HG02970 (cell line): ENCODE data around the gene UMAD1.

Source experiments
- ATAC-seq: cut with Tn5 transposase; IDR thresholded peaks from one replicate; pipeline ENCODE4 v1.9.1; 2021; ENCODE audit warnings: mild to moderate bottlenecking, moderate library complexity, moderate number of reproducible peaks; ENCODE audit not compliant: unreplicated experiment, low FRiP score

Gene UMAD1

DNA sequence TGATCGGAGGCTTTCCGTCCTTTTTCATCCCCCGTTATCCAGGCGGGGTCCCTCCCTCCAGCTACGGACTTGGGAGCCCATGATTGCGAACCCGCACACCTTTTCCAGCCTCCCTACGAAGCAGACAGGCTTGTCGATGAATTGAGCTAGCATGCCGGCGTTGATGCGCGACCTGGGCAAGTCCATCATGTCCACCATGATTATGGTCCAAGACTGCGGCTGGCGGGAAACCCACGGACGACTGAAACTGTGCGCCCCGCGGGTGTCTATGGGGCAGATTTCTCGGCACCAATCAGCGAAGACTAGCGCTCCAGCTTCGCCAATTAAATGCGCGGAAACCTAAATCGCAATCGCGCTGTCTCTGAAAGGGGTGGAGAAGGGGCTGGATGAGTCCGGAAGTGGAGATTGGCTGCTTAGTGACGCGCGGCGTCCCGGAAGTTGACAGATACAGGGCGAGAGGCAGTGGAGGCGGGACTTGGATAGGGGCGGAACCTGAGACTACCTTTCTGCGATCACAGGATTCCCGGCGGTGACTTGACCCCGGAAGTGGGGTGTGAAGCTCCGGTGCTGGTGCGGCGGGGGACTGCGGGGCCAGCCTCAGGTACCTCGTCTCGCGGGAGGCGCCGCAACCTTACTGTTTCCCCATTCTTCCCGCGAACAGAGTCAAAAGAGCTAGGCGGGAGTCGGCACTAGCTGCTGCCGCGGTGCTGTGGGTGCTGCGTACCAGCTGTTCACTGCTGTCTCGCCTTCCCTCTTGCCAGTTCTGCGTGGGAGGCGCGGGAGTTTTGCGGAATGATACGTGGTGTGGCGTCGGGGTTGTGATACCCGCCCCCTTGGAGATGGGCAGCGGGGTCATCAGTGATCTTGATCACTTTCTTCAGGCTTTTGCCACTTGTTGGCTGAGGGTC lies at the start of gene UMAD1:
TSS of gene UMAD1 (plus strand) at position 532 of the 908 bp plus-strand sequence. CDS start 32,620 bp downstream, outside the sequence.
- peak; percentile 98 for ATAC-seq

DNA sequence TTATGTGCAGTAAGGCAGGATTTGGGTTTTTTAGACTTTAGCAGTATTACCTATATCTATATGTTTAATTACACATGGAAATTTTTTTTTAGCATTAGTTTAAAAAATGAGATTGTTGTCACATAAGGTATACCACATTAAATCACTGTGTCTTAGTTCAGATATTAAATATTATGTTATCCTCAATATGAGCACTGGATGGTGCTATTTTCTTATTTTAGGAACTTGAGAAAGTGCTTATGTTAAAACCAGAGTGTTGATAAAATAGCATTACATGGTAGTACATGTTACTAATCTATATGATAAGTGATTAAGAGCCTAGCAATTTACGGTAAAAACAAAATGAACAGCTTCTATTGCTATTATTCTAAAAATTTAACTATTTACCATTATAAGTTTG lies 45.1 kb upstream of the UMAD1 start:
- no peak for ATAC-seq

- no peak for ATAC-seq
Observed at GRCh38 chr7:7596176-7596575, 44.4 kb upstream of the UMAD1 start.

GRCh38 chr7:7607010-7607409 lies 33.5 kb upstream of the UMAD1 start:
- ATAC-seq = no peak

DNA sequence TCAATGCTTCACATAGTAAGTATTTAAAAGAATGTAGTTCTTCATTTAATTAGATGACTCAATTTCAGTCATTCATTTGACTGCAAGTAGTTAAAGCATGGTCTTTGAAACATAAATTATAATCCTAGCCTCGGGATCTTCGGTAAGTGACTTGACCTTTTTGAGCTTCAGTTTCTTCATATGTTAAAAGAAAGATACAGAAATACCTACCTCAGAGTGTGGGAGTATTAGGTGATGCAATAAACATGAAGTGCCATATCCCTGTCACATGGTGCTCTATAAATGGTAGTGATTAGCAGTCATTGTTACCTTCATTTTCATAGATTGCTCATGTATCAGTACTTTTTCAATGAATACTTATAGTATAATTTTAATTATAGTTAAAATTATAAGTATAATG lies 31.2 kb upstream of the UMAD1 start:
- ATAC-seq = no peak

GRCh38 chr7:7612519-7612918 lies 28.0 kb upstream of the UMAD1 start:
- no peak for ATAC-seq

- ATAC-seq = no peak
Observed at GRCh38 chr7:7613210-7613609, 27.3 kb upstream of the UMAD1 start.

GRCh38 chr7:7614018-7614741 lies 26.4 kb upstream of the UMAD1 start:
- no peak for ATAC-seq

DNA sequence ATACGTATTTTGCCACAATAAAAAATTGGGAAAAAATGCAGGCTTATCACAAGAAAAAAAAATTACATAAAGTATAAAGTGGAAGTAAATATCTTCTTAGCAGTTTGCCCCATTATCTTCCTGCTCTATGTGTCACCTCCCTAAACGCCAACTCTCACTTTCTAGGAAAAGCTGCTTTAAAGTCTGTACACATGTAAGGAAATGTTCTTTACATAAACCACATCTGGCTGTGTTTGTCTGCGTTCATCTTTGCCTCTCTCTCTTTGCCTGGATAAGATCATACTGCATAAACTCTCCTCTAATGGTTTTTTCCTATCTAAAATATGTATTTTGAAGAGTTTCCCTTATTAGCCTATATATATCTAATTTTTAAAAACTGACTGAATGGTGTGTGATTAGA lies 23.0 kb upstream of the UMAD1 start:
- no peak for ATAC-seq

DNA sequence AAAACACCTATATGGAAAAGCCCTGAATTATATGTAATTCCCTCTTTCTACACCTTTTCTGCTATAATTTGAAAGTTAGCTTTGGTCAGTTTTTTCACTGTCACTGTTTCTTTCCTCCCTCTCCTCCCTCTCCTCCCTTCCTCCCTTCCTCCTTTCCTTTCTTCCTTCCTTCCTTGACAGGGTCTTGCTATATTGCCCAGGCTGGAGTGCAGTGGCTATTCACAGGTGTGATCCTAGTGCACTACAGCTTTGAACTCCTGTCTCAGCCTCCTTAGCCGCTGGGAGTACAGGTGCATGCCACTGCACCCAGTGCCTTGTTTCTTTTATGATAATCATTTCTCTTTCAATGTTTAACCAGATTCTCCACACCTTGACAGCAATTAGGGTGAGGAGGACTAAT lies 22.1 kb upstream of the UMAD1 start:
- no peak for ATAC-seq

GRCh38 chr7:7620236-7620635 lies 20.3 kb upstream of the UMAD1 start:
- no peak for ATAC-seq

- ATAC-seq = no peak
Observed at GRCh38 chr7:7620644-7621210, 19.8 kb upstream of the UMAD1 start.

DNA sequence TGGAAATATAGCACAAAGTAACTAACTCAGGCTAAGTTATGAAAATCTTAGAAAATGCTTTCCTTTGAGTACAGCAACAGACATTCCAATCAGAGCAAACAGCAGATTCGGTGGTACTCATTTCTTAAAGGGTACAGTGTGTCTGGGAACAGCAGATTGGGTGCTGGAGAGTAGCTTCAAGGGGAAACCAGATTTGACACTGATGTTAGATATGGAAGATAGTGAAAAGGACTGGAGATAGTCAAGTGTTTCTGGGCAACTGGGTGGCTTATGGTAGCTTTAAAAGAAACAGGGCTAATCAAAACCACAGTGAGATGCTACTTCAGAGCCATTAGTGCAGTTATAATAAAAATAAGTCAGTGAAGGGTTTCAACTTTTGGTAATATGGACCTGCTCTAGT lies 12.1 kb upstream of the UMAD1 start:
- no peak for ATAC-seq

DNA sequence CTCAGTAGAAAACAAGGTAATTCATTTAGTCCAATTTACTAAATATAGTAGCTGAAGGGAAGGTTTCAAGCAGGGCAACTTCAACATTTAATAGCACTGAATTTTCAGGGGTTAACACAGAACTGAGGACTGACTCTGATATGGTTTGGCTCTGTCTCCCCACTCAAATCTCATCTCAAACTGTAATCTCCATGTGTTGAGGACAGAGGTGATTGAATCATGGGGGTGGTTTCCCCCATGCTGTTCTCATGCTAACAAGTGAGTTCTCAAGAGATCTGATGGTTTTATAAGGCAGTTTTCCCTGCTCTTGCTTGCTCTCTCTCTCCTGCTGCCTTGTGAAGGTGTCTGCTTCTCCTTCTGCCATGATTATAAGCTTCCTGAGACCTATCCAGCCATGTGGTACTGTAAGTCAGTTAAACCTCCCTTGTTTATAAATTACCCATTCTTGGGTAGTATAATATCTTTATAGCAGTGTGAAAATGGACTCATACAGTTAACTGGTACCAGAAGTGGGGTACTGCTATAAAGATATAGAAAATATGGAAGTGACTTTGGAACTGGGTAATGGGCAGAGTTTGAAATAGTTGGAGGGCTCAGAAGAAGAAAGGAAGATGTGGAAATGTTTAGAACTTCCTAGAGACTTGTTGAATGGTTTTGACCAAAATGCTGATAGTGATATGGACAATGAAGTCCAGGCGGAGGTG lies 9.8 kb upstream of the UMAD1 start:
- no peak for ATAC-seq

DNA sequence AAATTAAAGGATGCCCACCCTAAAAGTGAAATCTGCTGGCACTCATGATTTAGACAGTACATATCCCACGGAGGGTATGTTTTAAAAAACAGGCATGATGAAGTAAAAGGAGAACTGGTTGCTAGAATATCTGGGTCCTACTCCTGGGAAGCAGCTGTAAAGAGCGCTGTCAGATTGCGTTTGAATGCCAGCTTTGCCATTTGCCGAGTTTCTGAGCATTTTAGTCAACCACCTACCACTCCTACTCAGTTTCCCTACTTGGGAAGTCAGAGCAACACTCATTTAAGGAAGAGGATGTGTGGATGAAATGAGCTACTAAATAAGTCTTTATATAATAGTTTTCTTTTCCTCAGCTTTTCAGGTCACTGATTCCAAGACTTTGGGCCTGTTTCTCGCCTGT lies 1.1 kb upstream of the UMAD1 start:
- no peak for ATAC-seq

GRCh38 chr7:7639847-7640220 lies 718 bp upstream of the UMAD1 start:
- ATAC-seq = no peak

DNA sequence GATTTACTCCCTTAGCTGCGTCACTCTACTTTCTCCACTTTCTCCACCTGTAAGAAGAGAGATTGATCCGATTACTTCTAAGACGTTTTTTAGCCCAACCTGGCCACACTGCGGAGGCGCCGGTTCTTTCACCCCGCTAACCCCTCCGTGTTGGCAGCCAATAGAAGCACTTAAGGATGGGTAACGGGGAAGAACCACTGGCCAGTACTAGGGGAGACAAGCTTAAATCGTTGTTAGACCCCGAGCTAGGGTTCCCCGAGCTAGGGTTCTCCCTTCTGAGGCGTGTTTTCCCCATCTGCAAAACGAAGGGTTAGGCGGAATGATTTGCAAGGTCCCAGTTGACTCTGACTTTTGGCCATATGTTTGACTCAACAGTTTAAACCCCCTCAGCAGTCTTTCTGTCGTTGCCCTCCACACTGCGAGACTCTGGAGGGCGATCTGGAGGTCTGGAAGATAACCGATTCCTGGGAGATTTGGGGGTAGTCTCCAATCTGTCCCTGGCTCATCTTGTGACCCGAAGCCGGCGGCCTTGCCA lies 644 bp downstream of the UMAD1 start:
- peak; percentile 10 for ATAC-seq

- no peak for ATAC-seq
Observed at GRCh38 chr7:7642081-7642480, 1.5 kb downstream of the UMAD1 start.

GRCh38 chr7:7647495-7648036 lies 7.0 kb downstream of the UMAD1 start:
- no peak for ATAC-seq

- no peak for ATAC-seq
Observed at GRCh38 chr7:7650682-7651206, 10.2 kb downstream of the UMAD1 start.
